ENCODE measurements around the gene VOPP1. TPM values are rescaled to one million over a fixed set of nuclear protein-coding genes. Genes with fewer than 3 reads are reported as not detected.

Gene VOPP1
- total RNA-seq, 1 donor from 2014 or later: 94.1 TPM

DNA sequence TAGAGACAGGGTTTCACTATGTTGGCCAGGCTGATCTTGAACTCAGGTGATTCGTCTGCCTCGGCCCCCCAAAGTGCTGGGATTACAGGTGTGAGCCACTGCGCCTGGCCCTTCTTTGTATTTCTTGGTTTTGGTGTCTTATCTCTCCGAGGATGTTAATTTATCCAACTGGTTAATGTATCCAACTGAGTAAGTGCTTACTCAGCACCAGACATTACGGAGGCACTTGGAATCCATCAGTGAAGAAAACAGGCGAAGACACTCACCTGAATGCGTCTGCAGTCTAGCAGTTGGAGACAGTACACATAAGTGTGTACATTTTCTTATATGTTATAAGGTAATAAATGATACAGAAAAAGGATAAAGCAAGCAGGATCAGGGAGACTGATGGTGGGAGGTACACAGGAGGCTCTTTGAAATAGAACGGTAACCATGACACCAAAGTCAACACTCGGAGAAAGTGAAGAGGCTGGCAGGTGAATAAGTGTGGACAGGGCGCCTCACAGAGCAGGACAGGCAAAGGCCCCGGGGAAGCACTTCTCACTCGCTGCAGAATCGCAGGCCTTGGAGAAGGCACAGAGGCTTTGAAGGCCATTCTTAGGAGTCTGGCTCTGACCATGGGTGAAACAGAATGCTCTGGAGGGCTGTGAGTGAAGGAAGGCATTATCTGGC, 134.1 kb downstream of the VOPP1 start:
- DNase-seq (ENCODE audit: low read depth in 2 of 2): no peak

DNA sequence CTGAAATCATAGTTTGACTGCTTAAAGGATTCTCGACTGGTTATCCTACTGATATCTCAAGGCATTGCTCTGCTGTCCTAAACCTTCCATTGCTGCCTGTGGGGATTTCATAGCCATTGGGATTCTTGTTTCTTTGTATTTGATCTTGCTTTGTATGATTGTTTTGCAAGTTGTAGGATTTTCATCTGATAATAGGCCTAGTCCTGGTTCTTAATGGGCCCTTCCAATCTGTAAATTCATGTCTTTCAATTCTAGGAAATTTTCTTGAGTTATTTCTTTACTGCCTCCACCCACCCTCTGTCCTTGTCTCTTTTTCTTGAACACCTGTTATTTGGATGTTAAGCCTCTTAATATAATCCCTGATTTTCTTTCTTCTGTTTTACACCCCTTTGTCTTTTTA, 134.9 kb downstream of the VOPP1 start:
- DNase-seq (ENCODE audit: low read depth in 2 of 2): no peak

DNA sequence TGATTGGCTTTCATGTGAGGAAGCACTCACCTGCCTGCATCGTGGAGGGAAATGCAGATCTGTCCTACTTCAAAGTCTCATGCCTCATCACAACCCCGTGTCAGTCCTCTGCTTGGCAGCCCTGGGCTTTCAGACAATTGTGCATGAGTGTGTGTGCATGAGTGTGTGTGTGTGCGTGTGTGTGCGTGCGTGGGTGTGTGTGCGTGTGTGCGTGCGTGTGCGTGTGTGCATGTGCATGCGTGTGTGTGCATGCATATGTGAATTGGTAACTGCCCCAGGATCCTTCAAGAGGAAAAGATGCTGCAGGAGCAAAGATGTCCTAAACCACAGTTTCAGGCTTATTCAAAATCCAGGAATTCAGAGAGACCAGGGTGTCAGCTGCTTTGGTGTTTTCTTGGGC, 135.8 kb downstream of the VOPP1 start:
- DNase-seq (ENCODE audit: low read depth in 2 of 2): no peak

DNA sequence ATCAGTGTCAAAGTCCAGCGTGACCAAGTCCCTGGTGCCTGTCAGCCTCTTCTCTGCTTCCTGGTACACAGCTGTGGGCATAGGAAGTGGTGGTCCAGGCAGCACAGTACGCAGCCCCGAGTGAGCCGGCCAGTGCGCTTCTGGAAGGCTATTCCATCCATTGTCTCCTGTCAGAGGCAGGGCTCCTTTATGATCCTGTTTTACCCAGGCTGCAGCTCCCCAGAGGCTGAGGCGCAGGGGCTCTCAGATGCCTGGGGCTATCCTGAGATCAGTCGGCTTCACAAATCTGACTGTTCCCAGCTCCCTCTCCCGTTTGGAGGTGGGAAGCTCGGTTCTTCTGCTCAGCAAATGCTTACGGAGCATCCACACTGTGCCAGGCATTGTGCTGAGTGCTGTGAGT, 136.8 kb downstream of the VOPP1 start:
- DNase-seq (ENCODE audit: low read depth in 2 of 2): no peak

DNA sequence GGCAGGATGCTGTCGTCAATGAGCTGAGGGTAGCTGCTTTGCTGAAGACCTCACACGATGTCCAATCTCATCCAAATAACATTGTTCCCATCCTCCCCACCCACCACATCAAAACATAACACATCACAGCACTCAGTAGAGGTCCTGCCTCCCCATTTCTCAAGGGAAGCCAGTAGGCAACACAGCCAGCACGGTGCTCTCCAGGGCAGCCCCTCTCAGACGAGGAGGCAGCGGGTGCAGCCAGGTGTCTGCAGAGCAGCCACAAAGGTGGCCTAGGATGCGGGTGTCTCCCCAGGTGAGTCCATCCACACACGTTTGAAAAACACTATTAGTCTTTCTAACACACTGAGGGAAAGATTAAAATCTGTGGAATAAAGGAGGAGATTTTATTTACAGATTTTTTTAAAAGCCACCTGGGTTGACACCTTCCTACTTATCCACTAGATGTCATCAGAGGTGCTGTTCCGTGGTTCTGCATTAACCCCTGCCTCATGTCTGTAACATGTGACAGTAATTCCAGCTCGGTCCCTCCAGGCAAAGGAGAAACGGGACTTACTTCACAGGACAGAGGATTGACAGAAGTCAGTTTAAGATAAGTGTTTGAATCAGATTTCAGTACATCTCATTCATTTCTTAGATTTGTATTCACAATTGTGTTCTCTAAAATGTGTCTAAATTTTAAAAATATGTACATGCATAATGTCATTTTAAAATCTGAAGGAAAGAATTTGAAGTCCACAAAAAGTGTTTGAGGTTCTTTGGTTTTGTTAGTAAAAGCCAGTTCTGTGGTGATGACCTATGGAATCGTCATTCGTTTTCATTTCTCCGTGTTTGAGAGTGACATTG, 139.1 kb downstream of the VOPP1 start:
- peak; percentile 45 to 57 for DNase-seq (ENCODE audit: low read depth in 2 of 2)

DNA sequence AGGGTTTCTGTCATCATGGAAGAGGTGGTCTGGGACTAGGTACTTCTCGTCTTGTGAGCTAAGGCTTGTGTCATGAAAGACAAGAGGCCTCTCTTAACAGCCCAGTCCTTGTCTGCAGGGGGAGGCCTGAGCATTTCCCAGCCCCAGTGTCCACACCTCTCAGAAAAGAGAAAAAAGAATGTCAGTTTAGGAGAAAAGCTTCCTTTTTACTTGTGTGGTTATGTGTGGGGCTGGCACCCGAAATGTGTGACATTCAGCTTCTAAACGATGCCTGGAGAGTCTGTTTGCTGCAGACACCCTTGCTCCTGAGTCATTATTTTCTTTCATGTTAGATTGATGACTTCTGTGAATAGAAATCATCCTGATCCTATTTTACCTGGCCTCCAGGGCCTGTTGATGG, 139.8 kb downstream of the VOPP1 start:
- DNase-seq (ENCODE audit: low read depth in 2 of 2): no peak

DNA sequence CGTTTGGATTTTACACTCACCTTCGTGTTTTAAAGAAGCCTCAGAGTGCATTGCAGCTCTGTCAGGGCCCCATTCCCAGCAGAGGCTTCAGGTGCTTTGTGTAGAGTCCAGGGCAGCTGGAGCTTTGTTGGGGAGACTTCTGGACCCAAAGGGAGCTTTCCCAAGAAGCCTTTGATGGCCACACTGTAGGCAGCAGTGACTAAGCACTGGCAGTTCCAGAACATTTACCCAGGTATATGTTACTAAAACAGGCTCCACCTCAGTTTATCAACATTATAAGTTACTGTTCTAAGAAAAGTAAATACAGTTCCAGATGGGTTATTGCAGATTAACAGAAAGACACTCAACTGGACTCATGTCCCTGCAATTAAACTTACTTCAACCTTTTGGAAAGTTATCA, 140.4 kb downstream of the VOPP1 start:
- DNase-seq (ENCODE audit: low read depth in 2 of 2): no peak

DNA sequence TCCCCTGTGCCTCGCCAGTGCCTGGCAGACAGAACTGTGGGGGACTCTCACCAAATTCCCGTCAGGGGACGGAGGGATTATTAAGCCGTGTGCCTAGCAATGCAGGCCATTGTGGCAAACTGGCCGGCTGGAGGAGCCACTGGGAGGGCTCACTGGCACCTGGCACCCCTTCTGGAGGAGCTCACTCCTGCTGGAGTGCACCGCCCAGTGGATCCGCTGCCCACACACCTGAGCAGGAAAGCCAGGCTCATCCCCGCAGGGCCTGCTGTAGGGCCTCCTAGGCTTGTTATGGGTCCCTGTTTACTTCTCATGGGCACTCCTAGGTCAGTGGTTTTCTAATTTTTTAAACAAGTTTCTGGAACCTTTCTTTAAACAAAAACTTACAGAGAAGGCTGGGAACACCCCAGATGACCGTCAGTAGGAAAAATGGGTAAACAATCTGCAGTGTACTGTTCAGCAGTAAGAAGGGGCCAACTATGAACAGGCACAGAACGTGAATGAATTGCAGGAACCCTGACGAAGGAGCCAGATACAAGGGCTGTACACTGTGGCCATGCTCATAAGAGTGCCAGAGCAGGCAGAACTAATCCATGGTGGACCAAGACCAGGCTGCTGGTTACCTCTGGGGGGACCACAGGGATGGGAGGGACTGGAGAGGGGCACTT, 142.3 kb downstream of the VOPP1 start:
- no peak for DNase-seq (ENCODE audit: low read depth in 2 of 2)

DNA sequence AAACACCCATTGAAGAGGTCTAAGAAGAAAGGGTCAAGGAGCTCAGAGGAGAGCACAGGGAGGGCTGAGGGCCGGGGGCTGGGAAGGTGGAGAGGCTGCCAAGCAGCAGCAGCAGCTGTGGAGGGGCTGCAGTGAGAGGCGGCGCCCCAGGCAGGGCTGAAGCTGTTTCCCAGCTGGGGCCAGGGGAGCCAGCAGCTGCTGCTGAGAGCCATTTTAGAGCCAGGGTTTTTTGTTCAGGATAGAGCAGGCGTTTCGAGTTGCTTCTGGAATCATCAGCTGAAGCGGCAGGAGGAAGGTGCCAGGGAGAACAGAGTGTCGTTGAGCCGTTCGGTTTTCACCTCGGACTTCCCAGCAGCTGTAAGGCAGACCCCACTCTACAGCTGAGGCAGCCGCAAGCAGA, 144.5 kb downstream of the VOPP1 start:
- DNase-seq (ENCODE audit: low read depth in 2 of 2): no peak

DNA sequence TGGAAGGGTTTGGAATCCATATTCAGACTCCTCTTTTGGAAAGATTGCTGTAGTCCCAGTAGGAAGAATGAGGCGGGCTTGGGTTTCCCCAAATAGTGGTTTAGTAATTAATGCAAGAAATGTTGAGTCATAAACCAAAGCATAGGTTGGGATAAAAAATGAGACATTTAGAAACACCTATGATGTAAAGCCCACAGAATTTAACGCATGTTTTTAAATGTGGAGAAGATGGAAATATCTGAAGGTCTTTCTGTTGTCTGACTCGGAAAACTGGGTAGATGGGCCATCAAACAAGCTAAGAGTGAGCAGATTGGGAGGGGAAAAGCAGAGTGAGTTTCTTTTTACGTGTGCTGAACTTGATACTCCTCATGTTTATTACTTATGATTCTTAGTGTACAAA, 145.0 kb downstream of the VOPP1 start:
- no peak for DNase-seq (ENCODE audit: low read depth in 2 of 2)

DNA sequence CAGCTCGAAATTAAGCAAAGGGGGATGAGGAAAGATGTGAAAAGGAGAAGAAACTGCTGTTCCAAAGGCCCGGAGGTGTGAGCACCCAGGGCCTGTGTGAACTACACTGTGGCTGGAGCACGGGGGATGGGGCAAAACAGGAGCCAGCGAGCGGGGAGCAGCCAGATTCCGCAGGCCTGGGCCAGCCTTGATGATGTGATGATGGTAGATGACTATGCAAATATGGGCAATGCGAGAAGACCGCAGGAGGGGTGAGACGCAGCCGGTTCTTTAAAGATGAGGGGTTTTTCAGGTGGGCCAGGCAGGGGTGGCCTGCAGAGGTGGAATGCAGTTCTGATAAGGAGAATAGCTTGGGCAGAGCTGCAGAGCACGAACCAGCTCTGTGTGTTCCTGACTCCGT, 145.6 kb downstream of the VOPP1 start:
- DNase-seq (ENCODE audit: low read depth in 2 of 2): no peak

DNA sequence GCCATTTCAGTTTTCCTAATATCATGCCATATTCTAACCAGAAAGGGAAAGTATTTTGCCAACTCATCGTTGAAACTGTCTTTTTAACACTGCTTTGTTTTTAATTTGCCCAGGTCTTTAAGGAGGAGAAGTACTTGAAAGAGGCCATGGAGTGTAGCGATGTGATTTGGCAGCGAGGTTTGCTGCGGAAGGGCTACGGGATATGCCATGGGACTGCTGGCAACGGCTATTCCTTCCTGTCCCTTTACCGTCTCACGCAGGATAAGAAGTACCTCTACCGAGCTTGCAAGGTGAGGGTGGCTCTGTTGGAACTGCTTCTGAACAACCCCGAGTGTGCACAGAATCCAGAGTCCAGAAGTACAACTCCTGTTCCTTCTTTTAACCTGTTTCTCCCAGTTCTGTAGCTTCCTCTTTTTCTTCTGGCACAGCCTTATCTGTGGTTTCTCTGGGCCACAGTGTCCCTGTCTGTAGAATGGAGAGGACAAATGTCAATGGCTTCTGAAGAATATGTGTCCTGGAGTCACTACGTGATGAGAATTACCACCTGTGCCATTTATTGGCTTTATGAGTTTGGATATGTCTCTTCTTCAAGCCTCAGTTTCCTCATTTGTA, 147.1 kb downstream of the VOPP1 start:
- no peak for DNase-seq (ENCODE audit: low read depth in 2 of 2)

DNA sequence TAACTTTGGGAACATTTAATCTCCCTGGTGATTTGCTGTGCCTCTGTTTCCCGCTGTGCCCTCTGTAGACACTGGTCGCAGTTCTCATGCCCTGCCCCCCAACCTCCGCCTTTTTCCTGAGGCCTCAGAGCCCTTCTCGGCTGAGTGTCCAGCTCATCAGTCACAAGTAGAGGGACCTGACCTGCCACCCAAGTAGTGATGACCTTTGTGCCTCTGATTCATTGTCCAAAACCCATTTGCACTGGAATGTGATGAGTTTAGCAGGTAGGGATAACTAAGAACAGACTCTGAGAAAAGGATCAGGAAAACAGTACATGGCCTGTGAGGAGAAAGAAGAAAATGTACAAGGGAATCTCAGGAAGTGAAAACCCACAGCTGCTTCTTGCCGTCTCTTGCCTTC, 148.4 kb downstream of the VOPP1 start:
- DNase-seq (ENCODE audit: low read depth in 2 of 2): no peak

DNA sequence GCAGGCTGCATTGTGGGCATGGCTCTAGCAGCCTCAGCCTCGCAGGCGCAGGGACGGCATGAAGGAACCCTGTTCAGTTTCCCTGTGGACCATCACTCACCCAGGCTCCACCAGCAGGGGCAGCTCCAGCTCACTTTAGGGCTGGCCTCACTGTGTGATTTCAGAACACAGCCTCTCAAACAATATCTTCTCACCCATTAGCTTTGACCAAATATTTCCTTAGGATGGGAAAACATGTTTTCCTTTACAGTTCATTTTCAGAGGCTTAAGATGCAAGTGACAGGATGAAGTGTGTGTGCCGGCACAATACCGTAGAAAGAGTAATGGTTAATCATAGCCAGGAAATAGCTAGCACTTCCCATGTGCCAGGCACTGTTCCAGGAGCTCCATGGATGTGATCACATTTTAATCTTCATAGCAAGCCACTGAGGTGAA, 149.0 kb downstream of the VOPP1 start:
- peak in 1 of 2 donors; percentile 70 for DNase-seq (ENCODE audit: low read depth in 2 of 2)

Other genes starting within 250 kb of the VOPP1 start
- 14.2 and 18.3 TPM in 2 replicates for gene LANCL2, start 207.2 kb downstream of the VOPP1 start, total RNA-seq

Measured in dermis microvascular lymphatic vessel endothelial cell (primary cell).